GM23248 (cell line): ENCODE measurements around the gene PLBD1.

Experiments used
- EZH2 ChIP-seq: fragments of 200-600 bp; sonication (generic); IDR thresholded peaks from 2 replicates; pipeline ENCODE4 v1.6.1; 2018; ENCODE audit warnings: antibody characterized with exemption, mild to moderate bottlenecking; ENCODE audit not compliant: insufficient read depth, poor library complexity, severe bottlenecking
- EZH2phosphoT487 ChIP-seq: fragments of 200-600 bp; sonication (generic); IDR thresholded peaks from 2 replicates; pipeline ENCODE4 v1.6.1; 2018; ENCODE audit warnings: antibody characterized with exemption, moderate library complexity, mild to moderate bottlenecking, low read depth; ENCODE audit not compliant: insufficient read depth

- TF ChIP-seq EZH2: no peak
- TF ChIP-seq EZH2phosphoT487: no peak
These were observed 72.4 kb downstream of the PLBD1 start for GRCh38 chr12:14495326-14495725.
